Measurements from ENCODE around the gene AKR7A3. TPM values are rescaled to one million over a fixed set of nuclear protein-coding genes. Genes with fewer than 3 reads are reported as not detected.
A peak's percentile ranks its signal among the peaks of the same experiment; 100 is the strongest.
"Not testable (repeated sequence)": the region's sequence is repeated elsewhere in the genome, so short reads cannot be mapped to it uniquely, and the experiment has no call there.

Gene AKR7A3
- total RNA-seq, 2 experiments from 2014 or later, result 0.54 TPM

DNA sequence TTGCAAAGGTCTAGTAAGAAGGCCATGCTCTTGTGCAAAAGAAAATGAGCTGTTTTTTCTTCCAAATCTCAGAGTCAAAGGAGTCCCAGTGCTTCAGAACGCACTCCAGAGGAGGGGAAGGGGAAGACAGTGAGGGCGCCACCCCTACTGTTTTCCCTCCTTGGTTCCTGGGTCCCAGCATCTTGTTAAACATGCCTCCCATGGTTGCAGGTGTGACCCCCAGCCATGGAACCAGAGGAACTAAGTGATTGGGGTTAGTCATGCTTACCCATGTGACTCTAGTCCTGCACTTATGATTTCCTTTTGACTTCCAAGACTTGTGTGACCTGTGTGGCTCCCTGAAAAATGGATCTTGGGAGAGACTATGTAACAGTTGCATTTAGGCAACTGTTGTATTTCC is 6.1 kb upstream of the AKR7A3 start:
- Mint-ChIP-seq H3K9me3 (peaks cover 20% of the 10 kb centered on the region), H3K27me3 (peaks cover 2% of the 10 kb centered on the region), H3K4me3 (no peak overlapping the region), H3K4me1 (ENCODE audit: low read depth) (no peaks in the 10 kb centered on the region), H3K36me3 (ENCODE audit: low read depth) (peaks cover 25% of the 10 kb centered on the region), H3K27ac (no peak overlapping the region)
- ATAC-seq (no peak), DNase-seq (no peak)
- ChIA-PET POLR2A (interaction anchor here (0.7 kb wide), 1 partner anchor 40 kb away, joined by 3 read pairs; no protein-coding TSS in a partner anchor), CTCF (no interaction called here)
- TF ChIP-seq, protein P1, sequence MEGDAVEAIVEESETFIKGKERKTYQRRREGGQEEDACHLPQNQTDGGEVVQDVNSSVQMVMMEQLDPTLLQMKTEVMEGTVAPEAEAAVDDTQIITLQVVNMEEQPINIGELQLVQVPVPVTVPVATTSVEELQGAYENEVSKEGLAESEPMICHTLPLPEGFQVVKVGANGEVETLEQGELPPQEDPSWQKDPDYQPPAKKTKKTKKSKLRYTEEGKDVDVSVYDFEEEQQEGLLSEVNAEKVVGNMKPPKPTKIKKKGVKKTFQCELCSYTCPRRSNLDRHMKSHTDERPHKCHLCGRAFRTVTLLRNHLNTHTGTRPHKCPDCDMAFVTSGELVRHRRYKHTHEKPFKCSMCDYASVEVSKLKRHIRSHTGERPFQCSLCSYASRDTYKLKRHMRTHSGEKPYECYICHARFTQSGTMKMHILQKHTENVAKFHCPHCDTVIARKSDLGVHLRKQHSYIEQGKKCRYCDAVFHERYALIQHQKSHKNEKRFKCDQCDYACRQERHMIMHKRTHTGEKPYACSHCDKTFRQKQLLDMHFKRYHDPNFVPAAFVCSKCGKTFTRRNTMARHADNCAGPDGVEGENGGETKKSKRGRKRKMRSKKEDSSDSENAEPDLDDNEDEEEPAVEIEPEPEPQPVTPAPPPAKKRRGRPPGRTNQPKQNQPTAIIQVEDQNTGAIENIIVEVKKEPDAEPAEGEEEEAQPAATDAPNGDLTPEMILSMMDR (IDR thresholded peaks at IDR 0.05), result no peak
- intact Hi-C loops (cut with micrococcal nuclease), result no loop called here

DNA sequence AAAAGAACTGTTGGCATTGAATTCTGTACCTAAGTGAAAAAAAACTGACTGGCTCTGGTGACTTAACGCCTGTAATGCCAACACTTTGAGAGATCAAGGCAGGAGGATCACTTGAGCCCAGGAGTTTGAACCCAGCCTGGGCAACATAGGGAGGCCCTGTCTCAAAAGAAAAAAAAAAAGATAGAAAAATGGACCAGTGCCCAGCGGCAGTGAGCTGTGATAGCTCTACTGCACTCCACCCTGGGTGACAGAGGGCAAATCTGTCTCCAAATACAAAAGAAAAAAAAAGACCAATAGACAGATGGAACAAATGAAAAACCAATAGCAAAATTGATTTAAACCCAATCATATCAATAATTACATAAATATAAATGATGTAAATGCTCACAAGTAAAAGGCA is 674 bp upstream of the AKR7A3 start:
- POLR2A ChIA-PET, result interaction anchor here (0.8 to 2.0 kb wide), 3 partner anchors 32 to 46 kb away, joined by 3 to 10 read pairs (median 3); partner anchors contain the start of genes EMC1 and MRTO4

DNA sequence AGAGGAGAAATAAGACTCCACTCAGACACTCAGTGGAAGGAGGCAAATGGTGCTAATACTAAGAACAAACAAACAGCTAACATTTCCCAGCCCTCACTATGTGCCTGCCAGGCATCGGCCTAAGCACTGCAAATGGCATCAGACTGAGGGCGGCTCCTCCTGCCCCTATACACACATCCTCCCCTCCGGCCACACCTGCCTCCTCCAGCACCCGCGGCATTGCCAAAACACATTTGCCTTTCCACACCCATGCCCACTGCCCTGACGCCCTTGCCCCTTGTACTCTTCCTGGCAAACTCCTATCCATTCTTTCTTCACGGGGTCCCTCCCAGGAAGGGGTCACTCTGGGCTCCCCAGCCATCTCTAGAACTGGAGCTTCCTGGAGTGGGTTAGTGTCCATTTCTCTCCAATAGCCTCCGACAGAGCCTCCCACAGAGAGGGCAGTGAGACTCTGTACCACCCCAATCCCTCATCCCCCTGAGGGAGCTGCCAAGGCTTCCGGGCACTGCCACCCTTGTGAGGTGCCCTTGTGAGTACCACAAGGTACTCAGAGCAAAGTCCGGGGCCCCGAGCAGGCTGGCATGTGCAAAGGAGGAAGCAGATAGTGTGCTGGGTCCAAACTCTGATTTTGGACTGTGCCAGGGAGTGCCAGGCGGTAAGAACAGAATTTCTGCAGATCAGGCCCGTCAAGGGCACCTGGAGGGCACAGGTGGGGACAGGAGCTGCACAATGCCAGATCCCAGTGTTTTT is 959 bp downstream of the AKR7A3 start:
- TF ChIP-seq, protein P1 (IDR thresholded peaks at IDR 0.05), result no peak
- DNase-seq (no peak), ATAC-seq (no peak)
- peak overlapping the region; percentile 9 for H3K4me3 Mint-ChIP-seq
- H3K4me1 Mint-ChIP-seq (ENCODE audit: low read depth), result peaks cover 3% of the 10 kb centered on the region
- CTCF ChIA-PET, result no interaction called here
- no peak overlapping the region for H3K27ac Mint-ChIP-seq
- intact Hi-C loops (cut with micrococcal nuclease), result no loop called here
- H3K9me3 Mint-ChIP-seq, result no peaks in the 10 kb centered on the region
- H3K27me3 Mint-ChIP-seq, result peaks cover 14% of the 10 kb centered on the region
- POLR2A ChIA-PET, result interaction anchor here (1.0 to 2.0 kb wide), 2 partner anchors 24 to 36 kb away, joined by 3 to 10 read pairs; partner anchors contain the start of genes AKR7A2, EMC1, MRTO4 and SLC66A1
- H3K36me3 Mint-ChIP-seq (ENCODE audit: low read depth), result no peaks in the 10 kb centered on the region

More for the DNA sequence above, 674 bp upstream of the AKR7A3 start:
- H3K4me3 Mint-ChIP-seq, result peak overlapping the region; percentile 56
- H3K27me3 Mint-ChIP-seq, result peaks cover 14% of the 10 kb centered on the region
- ATAC-seq (no peak), DNase-seq (no peak)
- CTCF ChIA-PET, result interaction anchor here (1.4 kb wide), 1 partner anchor 373 kb away, joined by 5 read pairs; no protein-coding TSS in a partner anchor
- H3K9me3 Mint-ChIP-seq, result peaks cover 2% of the 10 kb centered on the region
- no peak overlapping the region for H3K27ac Mint-ChIP-seq
- H3K4me1 Mint-ChIP-seq (ENCODE audit: low read depth), result peaks cover 3% of the 10 kb centered on the region
- intact Hi-C loops (cut with micrococcal nuclease), result no loop called here
- peaks cover 6% of the 10 kb centered on the region for H3K36me3 Mint-ChIP-seq (ENCODE audit: low read depth)
- TF ChIP-seq, protein P1 (IDR thresholded peaks at IDR 0.05), result no peak

DNA sequence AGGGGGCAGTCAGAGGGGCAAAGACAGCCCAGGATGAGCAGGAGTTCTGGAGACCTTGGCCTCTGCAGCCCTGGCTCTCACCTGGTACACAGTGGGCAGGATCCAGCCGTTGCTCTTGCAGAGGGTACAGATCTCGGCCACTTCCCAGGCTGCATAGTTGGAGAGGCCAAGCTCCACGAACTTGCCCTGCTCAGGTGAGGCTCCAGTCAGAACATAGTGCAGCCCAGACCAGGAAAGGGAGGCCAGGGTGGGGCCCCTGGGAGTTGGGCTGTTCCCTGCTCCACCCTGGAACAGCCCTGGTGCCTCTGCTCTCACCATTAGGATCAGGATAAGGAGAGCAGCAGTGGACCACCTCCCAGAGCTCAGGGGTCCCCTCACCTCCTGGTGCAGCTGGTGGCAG is 2.8 kb downstream of the AKR7A3 start:
- H3K36me3 Mint-ChIP-seq (ENCODE audit: low read depth); DNase-seq; POLR2A ChIA-PET; intact Hi-C loops (cut with micrococcal nuclease); ATAC-seq; H3K27ac Mint-ChIP-seq; CTCF ChIA-PET; H3K4me3 Mint-ChIP-seq; H3K4me1 Mint-ChIP-seq (ENCODE audit: low read depth); H3K9me3 Mint-ChIP-seq: not testable (repeated sequence)
- peaks cover 14% of the 10 kb centered on the region for H3K27me3 Mint-ChIP-seq

DNA sequence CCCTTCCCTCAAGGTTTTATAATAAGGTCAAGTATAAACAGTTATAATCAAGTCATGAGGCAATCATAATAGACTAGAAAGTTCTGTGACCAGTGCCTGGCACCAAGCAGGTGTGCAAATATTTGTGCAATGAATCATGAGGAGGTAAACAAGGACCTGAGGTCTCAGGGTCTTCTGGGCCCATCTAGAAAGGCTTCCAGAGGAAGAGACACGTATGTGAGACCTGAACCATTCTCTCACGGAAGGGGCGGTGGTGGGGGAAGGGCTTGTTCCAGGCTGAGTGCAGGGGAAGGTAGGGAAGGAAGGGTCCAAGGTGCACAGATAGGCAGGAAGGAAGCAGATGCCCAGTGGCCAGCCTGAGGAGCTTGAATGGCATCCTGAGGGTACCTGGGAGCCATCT is 3.2 kb downstream of the AKR7A3 start:
- POLR2A ChIA-PET; DNase-seq; H3K4me3 Mint-ChIP-seq; CTCF ChIA-PET; H3K27ac Mint-ChIP-seq; ATAC-seq; H3K36me3 Mint-ChIP-seq (ENCODE audit: low read depth); H3K4me1 Mint-ChIP-seq (ENCODE audit: low read depth); H3K9me3 Mint-ChIP-seq; intact Hi-C loops (cut with micrococcal nuclease): not testable (repeated sequence)
- peaks cover 14% of the 10 kb centered on the region for H3K27me3 Mint-ChIP-seq

DNA sequence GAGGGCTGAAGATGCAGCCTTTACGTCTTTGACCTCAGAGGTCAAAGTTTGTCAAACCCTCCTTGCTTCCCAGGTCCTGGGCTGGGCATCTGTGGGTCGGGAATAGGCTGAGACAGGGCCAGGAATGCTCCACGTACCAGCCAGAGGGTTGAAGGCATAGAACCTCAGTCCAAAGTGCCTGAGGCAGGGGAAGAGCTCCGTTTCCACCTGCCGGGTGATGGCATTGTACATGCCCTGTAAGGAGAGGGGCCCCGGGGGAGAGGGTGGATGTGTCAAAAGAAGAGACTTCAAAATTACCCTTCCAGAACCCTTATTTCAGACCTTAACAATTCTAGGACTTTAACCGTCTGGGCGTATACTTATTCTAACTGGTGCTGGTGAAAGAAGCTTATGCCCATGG is 3.7 kb downstream of the AKR7A3 start:
- ChIA-PET POLR2A (no interaction called here), CTCF (no interaction called here)
- Mint-ChIP-seq H3K27me3 (peaks cover 14% of the 10 kb centered on the region), H3K4me3 (no peak overlapping the region), H3K27ac (no peak overlapping the region), H3K36me3 (ENCODE audit: low read depth) (no peaks in the 10 kb centered on the region), H3K9me3 (no peaks in the 10 kb centered on the region), H3K4me1 (ENCODE audit: low read depth) (peaks cover 3% of the 10 kb centered on the region)
- TF ChIP-seq, protein P1 (IDR thresholded peaks at IDR 0.05), result no peak
- ATAC-seq (no peak), DNase-seq (no peak)
- intact Hi-C loops (cut with micrococcal nuclease), result no loop called here
